Mammary epithelial cell (primary cell): ENCODE results near the gene SURF2.

Experiments used
- CTCF ChIP-seq, 2 donors: IDR thresholded peaks in 1 of 2; conservative IDR thresholded peaks in 1 of 2; 2 replicates each; pipeline ENCODE4 v1.5.1; 2011 to 2012; ENCODE audit warnings: inconsistent platforms in 2 of 2, low read length in 2 of 2, mild to moderate bottlenecking in 2 of 2, control low read depth in 1 of 2, low read depth in 1 of 2; ENCODE audit not compliant: insufficient read depth in 1 of 2; ENCODE audit errors: extremely low read depth in 1 of 2
- EZH2 ChIP-seq: IDR thresholded peaks from 2 replicates; pipeline ENCODE4 v1.6.1; 2012; ENCODE audit warnings: low read length, inconsistent platforms, borderline replicate concordance

- no peak for TF ChIP-seq CTCF (conservative IDR thresholded peaks at IDR 0.05 in 1 of 2, IDR thresholded peaks at IDR 0.05 in 1 of 2; ENCODE audit: extremely low read depth in 1 of 2, insufficient read depth in 1 of 2, low read depth in 1 of 2, low read length in 2 of 2)
- TF ChIP-seq EZH2 = no peak
Measured at GRCh38 chr9:133408042-133408441, 51.7 kb downstream of the SURF2 start.
